Measurements from ENCODE around the gene MRPL27. TPM values are rescaled to one million over a fixed set of nuclear protein-coding genes. Genes with fewer than 3 reads are reported as not detected.

Gene MRPL27
- total and polyA plus RNA-seq, 2 of the 4 experiments (the other 2 are of a cell fraction), result 176 to 202 TPM

DNA sequence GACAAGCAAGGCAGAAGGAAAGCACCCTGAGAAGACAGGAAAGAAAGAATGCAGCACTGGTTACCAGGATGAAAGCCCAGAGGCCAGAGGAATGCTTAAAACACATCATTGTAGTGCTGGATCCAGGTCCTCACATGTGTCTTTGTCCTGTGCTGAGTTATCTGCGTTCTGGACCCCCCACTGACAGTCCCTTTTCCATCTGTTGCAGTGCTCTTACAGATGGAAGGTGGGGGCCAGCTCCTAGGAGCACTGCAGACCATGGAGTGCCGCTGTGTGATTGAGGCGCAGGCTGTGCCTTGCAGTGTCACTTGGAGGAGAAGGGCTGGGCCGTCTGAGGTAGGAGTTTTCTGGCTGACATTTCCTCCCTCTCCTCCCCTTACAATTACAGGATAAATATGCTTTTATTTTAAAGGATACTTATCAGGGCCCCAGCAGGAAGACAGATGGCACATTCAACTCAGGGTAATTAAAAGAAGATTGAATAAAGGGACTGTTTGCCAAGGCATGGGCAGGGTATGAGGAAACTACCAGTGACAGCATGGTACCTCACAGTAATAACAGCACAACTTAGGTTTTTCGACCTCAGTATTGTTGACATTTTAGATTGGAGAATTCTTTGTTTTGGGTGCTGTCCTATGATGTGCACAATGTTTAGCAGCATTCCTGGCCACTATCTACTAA lies 3.0 kb upstream of the MRPL27 start:
- Histone ChIP-seq H3K4me3 (ENCODE audit: insufficient read depth, low read depth, low read length) (no peak overlapping the region), H4K91ac (ENCODE audit: insufficient read depth, low read depth, low read length) (no peak overlapping the region), H2AK5ac (ENCODE audit: low read depth, low read length) (no peak overlapping the region), H2BK5ac (ENCODE audit: low read depth, low read length, poor library complexity, severe bottlenecking) (no peak overlapping the region), H4K5ac (ENCODE audit: low read depth, low read length) (no peak overlapping the region), H2AK9ac (replicated peaks; ENCODE audit: low read depth, low read length, poor library complexity) (no peak overlapping the region), H3K18ac (ENCODE audit: low read depth, low read length) (no peak overlapping the region), H3K9me1 (ENCODE audit: insufficient read depth, low read length) (peaks cover 4% of the 10 kb centered on the region; the same call in 1 of the 2 replicates), H2BK15ac (ENCODE audit: low read depth, low read length) (no peak overlapping the region), H3K9ac (ENCODE audit: low read depth, low read length) (no peak overlapping the region), H3K56ac (ENCODE audit: extremely low read depth, insufficient read depth, low read length) (no peak overlapping the region), H3K4ac (ENCODE audit: low read depth, low read length) (no peak overlapping the region), H3K9me3 (ENCODE audit: control insufficient read depth, insufficient read depth, low read length) (no peaks in the 10 kb centered on the region), H2BK20ac (ENCODE audit: low read depth, low read length) (no peak overlapping the region), H3K27me3 (ENCODE audit: control insufficient read depth, insufficient read depth, low read length) (no peaks in the 10 kb centered on the region), H3K36me3 (ENCODE audit: control insufficient read depth, insufficient read depth, low read length) (peaks cover 15% of the 10 kb centered on the region), H4K20me1 (ENCODE audit: insufficient read depth, low read length) (peaks cover 12% of the 10 kb centered on the region), H3K14ac (replicated peaks; ENCODE audit: low read depth, low read length) (no peak overlapping the region), H3K79me1 (ENCODE audit: low read depth in 1 of 2, low read length in 2 of 2) (peaks cover 17 to 34% of the 10 kb centered on the region in 2 experiments; a peak in 3 of 4 replicates), H3K4me2 (ENCODE audit: low read depth, low read length) (no peak overlapping the region), H4K8ac (ENCODE audit: low read depth in 2 of 2, low read length in 2 of 2) (no peak overlapping the region), H3K4me1 (ENCODE audit: control insufficient read depth, insufficient read depth, low read length) (no peaks in the 10 kb centered on the region), H2BK120ac (ENCODE audit: low read depth, low read length) (no peak overlapping the region), H3K27ac (ENCODE audit: insufficient read depth, low read length) (no peak overlapping the region), H2AFZ (replicated peaks; ENCODE audit: low read length, poor library complexity) (no peak overlapping the region), H3K23ac (ENCODE audit: low read depth, low read length) (no peak overlapping the region)
- intact Hi-C loops (cut with micrococcal nuclease), result no loop called here
- no CpG with 5 or more reads among the region's 5 CpGs for WGBS, 2 experiments (ENCODE audit: extremely low coverage in 2 of 2, insufficient read length in 1 of 2)
- DNase-seq, result no peak
- ATAC-seq (ENCODE audit: low read depth), result no peak
- dilution Hi-C loops (cut with HindIII; ENCODE audit: low sequenced_read_pairs, unreplicated experiment), result no loop called here
- ChIA-PET POLR2A (ENCODE audit: unreplicated experiment) (no interaction called here), CTCF (no interaction called here)
- TF ChIP-seq BHLHE40 (IDR thresholded peaks at IDR 0.05; ENCODE audit: low read depth, low read length), result no peak
- no peak for TF ChIP-seq SMC3 (IDR thresholded peaks at IDR 0.05; ENCODE audit: low read depth, low read length)
- TF ChIP-seq MAZ (IDR thresholded peaks at IDR 0.05; ENCODE audit: borderline replicate concordance, low read depth, low read length), result no peak
- TF ChIP-seq, protein P1, sequence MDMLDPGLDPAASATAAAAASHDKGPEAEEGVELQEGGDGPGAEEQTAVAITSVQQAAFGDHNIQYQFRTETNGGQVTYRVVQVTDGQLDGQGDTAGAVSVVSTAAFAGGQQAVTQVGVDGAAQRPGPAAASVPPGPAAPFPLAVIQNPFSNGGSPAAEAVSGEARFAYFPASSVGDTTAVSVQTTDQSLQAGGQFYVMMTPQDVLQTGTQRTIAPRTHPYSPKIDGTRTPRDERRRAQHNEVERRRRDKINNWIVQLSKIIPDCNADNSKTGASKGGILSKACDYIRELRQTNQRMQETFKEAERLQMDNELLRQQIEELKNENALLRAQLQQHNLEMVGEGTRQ (IDR thresholded peaks at IDR 0.05; ENCODE audit: low read depth, low read length), result no peak
- no peak for TF ChIP-seq CEBPB (IDR thresholded peaks at IDR 0.05; ENCODE audit: low read depth, low read length)
- TF ChIP-seq MAFK (IDR thresholded peaks at IDR 0.05; ENCODE audit: low read depth, low read length), result no peak
- no peak for TF ChIP-seq RAD21 (IDR thresholded peaks at IDR 0.05; ENCODE audit: low read length)
- no peak for TF ChIP-seq POLR2A (IDR thresholded peaks at IDR 0.05; ENCODE audit: low read depth, low read length)
- TF ChIP-seq FOS (IDR thresholded peaks at IDR 0.05; ENCODE audit: low read depth, low read length), result no peak
- TF ChIP-seq, protein P2, sequence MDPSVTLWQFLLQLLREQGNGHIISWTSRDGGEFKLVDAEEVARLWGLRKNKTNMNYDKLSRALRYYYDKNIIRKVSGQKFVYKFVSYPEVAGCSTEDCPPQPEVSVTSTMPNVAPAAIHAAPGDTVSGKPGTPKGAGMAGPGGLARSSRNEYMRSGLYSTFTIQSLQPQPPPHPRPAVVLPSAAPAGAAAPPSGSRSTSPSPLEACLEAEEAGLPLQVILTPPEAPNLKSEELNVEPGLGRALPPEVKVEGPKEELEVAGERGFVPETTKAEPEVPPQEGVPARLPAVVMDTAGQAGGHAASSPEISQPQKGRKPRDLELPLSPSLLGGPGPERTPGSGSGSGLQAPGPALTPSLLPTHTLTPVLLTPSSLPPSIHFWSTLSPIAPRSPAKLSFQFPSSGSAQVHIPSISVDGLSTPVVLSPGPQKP (IDR thresholded peaks at IDR 0.05; ENCODE audit: borderline replicate concordance, low read depth, low read length), result no peak
- no peak for TF ChIP-seq CHD1 (IDR thresholded peaks at IDR 0.05; ENCODE audit: low read depth, low read length)
- no peak for TF ChIP-seq RCOR1 (IDR thresholded peaks at IDR 0.05; ENCODE audit: insufficient replicate concordance, low read length)
- in situ Hi-C loops (cut with MboI; ENCODE audit: low sequenced_read_pairs), result no loop called here
- no TSS peak for BruUV-seq (replicated peaks)
